HUES64 (cell line): Measurements from ENCODE around the gene LRP1.

Experiments
- H3K27ac ChIP-seq: 2 replicates; pipeline ENCODE4 v1.7.0; 2013; ENCODE audit warnings: low read depth, low read length, inconsistent platforms
- H3K27me3 ChIP-seq: 2 replicates; pipeline ENCODE4 v1.6.1; 2013; ENCODE audit warnings: mild to moderate bottlenecking, low read length; ENCODE audit not compliant: insufficient read depth
- H3K36me3 ChIP-seq: 2 replicates; pipeline ENCODE4 v1.6.1; 2013; ENCODE audit warnings: mild to moderate bottlenecking, low read length; ENCODE audit not compliant: insufficient read depth
- H3K4me1 ChIP-seq: 2 replicates; pipeline ENCODE4 v1.6.1; 2013; ENCODE audit warnings: mild to moderate bottlenecking, low read length, moderate library complexity; ENCODE audit not compliant: insufficient read depth
- H3K4me3 ChIP-seq: 2 replicates; pipeline ENCODE4 v1.5.1; 2013; ENCODE audit warnings: mild to moderate bottlenecking, low read length, moderate library complexity
- H3K9ac ChIP-seq: 2 replicates; pipeline ENCODE4 v1.6.1; 2013; ENCODE audit warnings: mild to moderate bottlenecking, low read depth, low read length
- H3K9me3 ChIP-seq: 2 replicates; pipeline ENCODE4 v1.6.1; 2013; ENCODE audit warnings: low read depth, low read length; ENCODE audit not compliant: insufficient read depth
- WGBS: fragments of 150-250, 120-280 bp; methylation state at CpG from one replicate; pipeline ENCODE4 v1.1.7; 2013; ENCODE audit warnings: missing lambda C conversion rate; 5-methylcytosine and 5-hydroxymethylcytosine counted together

The LRP1 gene

DNA sequence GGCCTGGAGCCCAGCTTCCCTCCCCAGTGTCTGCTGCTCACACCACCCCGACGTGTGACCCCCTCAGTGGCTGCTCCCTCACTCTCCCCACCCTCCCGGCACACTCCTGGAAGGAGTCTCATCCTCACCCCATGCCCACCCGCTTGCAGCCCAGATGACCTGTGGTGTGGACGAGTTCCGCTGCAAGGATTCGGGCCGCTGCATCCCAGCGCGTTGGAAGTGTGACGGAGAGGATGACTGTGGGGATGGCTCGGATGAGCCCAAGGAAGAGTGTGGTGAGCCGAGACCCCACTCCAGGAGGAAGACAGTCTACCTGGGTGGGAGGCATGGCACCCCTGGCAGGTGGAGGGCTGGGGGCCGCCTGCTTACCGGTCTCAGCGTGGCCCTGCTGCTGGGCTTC lies 73.3 kb downstream of the LRP1 start:
- H3K36me3 ChIP-seq: peaks cover 98% of the 10 kb centered on the region
- no peaks in the 10 kb centered on the region for H3K4me1 ChIP-seq
- H3K9ac ChIP-seq: no peak overlapping the region
- no peak overlapping the region for H3K4me3 ChIP-seq
- H3K27me3 ChIP-seq: no peaks in the 10 kb centered on the region
- H3K9me3 ChIP-seq: no peaks in the 10 kb centered on the region
- H3K27ac ChIP-seq: no peak overlapping the region
- WGBS: 97% methylated on average over 16 of the region's 16 CpGs

DNA sequence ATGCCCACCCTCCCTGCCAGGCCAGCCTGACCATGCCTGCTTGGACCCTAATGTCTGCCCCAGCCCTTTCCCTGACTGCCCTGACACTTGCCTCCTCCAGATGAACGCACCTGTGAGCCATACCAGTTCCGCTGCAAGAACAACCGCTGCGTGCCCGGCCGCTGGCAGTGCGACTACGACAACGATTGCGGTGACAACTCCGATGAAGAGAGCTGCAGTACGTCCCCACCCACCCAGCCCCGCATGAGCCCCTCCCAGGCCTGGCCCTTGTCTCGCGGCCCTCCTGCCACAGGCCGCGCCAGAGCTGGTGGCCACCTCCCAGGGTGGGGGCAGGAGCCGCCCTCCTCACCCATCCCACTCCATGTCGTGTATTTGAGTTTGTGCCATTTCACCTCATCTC lies 74.0 kb downstream of the LRP1 start:
- Histone ChIP-seq H3K9ac (no peak overlapping the region), H3K27me3 (no peaks in the 10 kb centered on the region), H3K27ac (no peak overlapping the region), H3K9me3 (no peaks in the 10 kb centered on the region), H3K4me3 (no peak overlapping the region), H3K4me1 (no peaks in the 10 kb centered on the region), H3K36me3 (peaks cover 94% of the 10 kb centered on the region)
- WGBS: 95% methylated on average over 19 of the region's 19 CpGs

DNA sequence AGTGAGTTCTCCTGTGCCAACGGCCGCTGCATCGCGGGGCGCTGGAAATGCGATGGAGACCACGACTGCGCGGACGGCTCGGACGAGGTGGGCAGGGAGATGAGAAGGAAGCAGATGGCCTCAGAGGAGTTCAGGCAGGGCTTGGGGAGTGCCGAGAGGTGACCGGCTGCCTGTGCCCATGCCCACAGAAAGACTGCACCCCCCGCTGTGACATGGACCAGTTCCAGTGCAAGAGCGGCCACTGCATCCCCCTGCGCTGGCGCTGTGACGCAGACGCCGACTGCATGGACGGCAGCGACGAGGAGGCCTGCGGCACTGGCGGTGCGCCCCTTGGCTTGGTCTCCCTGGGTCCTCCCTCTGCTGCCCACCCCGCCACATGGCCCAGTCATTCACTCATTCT lies 74.9 kb downstream of the LRP1 start:
- H3K27ac ChIP-seq: no peak overlapping the region
- no peaks in the 10 kb centered on the region for H3K9me3 ChIP-seq
- no peaks in the 10 kb centered on the region for H3K4me1 ChIP-seq
- H3K9ac ChIP-seq: no peak overlapping the region
- H3K4me3 ChIP-seq: no peak overlapping the region
- 98% methylated on average over 28 of the region's 28 CpGs for WGBS
- H3K36me3 ChIP-seq: peaks cover 94% of the 10 kb centered on the region
- H3K27me3 ChIP-seq: no peaks in the 10 kb centered on the region

DNA sequence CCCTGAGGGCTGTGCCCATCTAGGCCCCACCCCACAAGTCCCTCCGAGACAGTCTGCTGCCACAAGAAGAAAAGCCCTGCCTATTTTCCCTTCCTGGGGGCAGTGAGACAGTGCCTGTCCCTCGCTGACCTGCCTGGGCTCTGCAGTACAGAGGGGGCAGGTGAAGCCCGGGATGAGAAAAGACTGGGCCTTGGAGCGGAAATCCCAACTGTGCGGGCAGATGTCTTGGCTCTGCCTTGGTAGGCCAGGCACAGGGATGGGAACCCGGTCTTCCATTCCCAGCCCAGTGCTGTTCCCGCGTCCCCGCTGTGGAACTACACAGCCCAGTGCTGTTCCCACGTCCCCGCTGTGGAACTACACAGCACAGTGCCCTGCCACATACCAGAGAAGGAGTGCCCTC lies 75.5 kb downstream of the LRP1 start:
- H3K9me3 ChIP-seq: no peaks in the 10 kb centered on the region
- H3K27me3 ChIP-seq: no peaks in the 10 kb centered on the region
- peaks cover 92% of the 10 kb centered on the region for H3K36me3 ChIP-seq
- H3K4me3 ChIP-seq: no peak overlapping the region
- WGBS: 87% methylated on average over 11 of the region's 11 CpGs
- H3K4me1 ChIP-seq: no peaks in the 10 kb centered on the region
- no peak overlapping the region for H3K9ac ChIP-seq
- H3K27ac ChIP-seq: no peak overlapping the region

DNA sequence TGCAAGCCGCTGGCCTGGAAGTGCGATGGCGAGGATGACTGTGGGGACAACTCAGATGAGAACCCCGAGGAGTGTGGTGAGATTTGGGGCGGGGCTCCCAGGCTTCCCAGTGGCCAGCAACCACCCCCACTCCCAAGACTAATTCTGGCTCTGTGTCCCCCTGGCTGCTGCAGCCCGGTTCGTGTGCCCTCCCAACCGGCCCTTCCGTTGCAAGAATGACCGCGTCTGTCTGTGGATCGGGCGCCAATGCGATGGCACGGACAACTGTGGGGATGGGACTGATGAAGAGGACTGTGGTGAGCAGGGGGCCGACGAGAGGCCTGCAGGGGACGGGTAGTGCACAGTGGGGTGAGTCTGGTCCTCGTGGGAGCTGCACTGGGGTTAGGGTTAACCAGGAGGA lies 76.2 kb downstream of the LRP1 start:
- Histone ChIP-seq H3K27me3 (no peaks in the 10 kb centered on the region), H3K9me3 (no peaks in the 10 kb centered on the region), H3K36me3 (peaks cover 92% of the 10 kb centered on the region), H3K4me3 (no peak overlapping the region), H3K9ac (no peak overlapping the region), H3K27ac (no peak overlapping the region), H3K4me1 (no peaks in the 10 kb centered on the region)
- 94% methylated on average over 19 of the region's 19 CpGs for WGBS

DNA sequence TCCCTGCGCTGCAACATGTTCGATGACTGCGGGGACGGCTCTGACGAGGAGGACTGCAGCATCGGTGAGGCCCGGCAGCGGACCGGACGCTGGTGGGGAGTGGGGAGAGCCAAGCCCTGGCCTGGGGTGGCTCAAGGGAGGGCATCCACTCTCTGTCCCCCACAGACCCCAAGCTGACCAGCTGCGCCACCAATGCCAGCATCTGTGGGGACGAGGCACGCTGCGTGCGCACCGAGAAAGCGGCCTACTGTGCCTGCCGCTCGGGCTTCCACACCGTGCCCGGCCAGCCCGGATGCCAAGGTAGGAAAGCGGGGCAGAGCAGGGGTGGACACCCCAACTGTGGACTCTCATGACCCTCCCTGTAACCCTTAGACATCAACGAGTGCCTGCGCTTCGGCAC lies 76.9 kb downstream of the LRP1 start:
- H3K27ac ChIP-seq: no peak overlapping the region
- no peaks in the 10 kb centered on the region for H3K9me3 ChIP-seq
- no peaks in the 10 kb centered on the region for H3K4me1 ChIP-seq
- no peak overlapping the region for H3K9ac ChIP-seq
- H3K4me3 ChIP-seq: no peak overlapping the region
- WGBS: 97% methylated on average over 26 of the region's 26 CpGs
- peaks cover 93% of the 10 kb centered on the region for H3K36me3 ChIP-seq
- H3K27me3 ChIP-seq: no peaks in the 10 kb centered on the region

DNA sequence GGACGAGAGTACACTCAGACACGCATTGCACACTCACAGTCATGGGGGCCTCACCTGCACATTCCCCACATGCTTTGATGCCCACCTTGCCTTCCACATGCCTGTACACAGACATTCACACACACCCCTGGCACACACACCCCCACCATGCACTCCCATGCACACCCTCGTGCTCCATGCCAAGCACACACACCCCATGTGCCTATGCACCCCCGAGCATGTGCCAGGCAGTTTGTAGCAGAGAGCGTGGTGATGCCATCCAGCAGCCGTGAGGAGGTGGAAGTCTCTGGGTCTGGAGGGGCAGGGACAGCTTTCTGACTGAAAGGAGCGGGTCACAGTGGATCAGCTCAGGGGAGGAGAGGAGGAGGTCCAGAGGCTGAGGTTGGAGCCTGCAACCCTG lies 77.6 kb downstream of the LRP1 start:
- Histone ChIP-seq H3K27ac (no peak overlapping the region), H3K27me3 (no peaks in the 10 kb centered on the region), H3K9me3 (no peaks in the 10 kb centered on the region), H3K4me1 (no peaks in the 10 kb centered on the region), H3K4me3 (no peak overlapping the region), H3K9ac (no peak overlapping the region; the same call in 1 of the 2 replicates), H3K36me3 (peaks cover 93% of the 10 kb centered on the region)
- WGBS: 95% methylated on average over 7 of the region's 7 CpGs

DNA sequence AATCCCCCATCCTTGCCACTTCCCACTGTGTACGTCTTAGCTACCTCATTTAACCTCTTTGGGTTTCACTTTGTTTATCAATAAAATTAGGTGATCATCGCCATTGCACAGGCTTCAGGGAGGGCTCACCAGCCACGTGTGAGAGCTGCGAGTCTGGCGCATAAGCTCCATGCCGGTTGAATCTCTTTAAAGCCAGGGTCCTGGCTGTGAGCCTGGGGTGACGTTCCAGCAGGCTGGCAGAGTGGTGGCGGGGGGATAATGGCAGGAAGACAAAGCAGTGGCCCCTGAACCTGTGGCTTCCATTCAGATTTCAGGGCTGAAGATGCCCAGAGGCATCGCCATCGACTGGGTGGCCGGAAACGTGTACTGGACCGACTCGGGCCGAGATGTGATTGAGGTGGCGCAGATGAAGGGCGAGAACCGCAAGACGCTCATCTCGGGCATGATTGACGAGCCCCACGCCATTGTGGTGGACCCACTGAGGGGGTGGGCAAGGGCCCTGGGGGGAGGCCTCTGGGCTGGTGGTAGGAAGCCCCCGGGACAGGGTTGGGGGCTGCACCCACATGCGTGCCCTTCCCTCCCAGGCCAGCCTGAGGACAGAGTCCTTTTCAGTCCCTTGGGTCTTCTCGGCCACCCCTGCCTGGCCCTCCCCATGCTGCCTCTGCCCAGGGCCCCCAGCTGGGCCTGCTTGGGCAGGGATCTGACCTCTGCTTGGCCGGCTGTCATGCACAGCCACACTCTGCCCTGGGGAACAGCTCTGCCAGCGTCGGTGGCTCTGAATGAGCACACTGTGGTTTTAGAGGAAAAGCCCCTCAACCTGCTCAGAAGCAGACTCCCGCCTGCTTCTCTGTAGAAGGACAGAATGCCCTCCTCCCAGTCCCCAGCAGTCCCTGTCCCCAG lies 79.7 kb downstream of the LRP1 start:
- no peak overlapping the region for H3K9ac ChIP-seq
- peaks cover 85% of the 10 kb centered on the region for H3K36me3 ChIP-seq
- H3K27me3 ChIP-seq: no peaks in the 10 kb centered on the region
- 0 out of 2 replicates have a peak, but pooled peaks cover 3% of the 10 kb centered on the region for H3K4me1 ChIP-seq
- H3K9me3 ChIP-seq: no peaks in the 10 kb centered on the region
- WGBS: 96% methylated on average over 29 of the region's 29 CpGs
- no peak overlapping the region for H3K4me3 ChIP-seq
- H3K27ac ChIP-seq: no peak overlapping the region

DNA sequence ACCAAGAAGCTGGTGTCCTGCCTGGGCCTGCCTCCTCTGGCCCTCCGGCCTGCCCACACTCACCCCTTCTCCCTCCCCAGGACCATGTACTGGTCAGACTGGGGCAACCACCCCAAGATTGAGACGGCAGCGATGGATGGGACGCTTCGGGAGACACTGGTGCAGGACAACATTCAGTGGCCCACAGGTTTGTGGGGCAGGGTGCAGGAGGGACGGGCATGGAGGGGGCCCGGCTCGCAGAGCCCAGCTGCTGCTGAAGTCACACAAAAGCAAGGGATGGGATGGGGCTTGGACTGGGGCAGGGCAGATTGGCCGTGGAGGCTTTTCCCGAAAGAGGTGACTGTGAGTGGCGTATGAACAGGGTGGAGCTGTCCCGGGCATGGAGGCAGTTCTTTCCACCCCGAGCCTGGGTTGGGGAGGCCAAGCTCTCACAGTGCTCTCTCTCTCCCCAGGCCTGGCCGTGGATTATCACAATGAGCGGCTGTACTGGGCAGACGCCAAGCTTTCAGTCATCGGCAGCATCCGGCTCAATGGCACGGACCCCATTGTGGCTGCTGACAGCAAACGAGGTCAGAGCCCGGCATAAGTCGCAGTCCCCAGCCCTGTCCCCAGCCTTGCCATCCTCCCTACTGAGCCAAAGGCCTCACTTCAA lies 80.5 kb downstream of the LRP1 start:
- WGBS: 92% methylated on average over 22 of the region's 22 CpGs
- Histone ChIP-seq H3K27ac (no peak overlapping the region), H3K4me3 (no peak overlapping the region), H3K4me1 (peaks cover 8% of the 10 kb centered on the region), H3K9ac (no peak overlapping the region), H3K27me3 (peaks cover 4% of the 10 kb centered on the region), H3K9me3 (no peaks in the 10 kb centered on the region), H3K36me3 (peaks cover 77% of the 10 kb centered on the region)

DNA sequence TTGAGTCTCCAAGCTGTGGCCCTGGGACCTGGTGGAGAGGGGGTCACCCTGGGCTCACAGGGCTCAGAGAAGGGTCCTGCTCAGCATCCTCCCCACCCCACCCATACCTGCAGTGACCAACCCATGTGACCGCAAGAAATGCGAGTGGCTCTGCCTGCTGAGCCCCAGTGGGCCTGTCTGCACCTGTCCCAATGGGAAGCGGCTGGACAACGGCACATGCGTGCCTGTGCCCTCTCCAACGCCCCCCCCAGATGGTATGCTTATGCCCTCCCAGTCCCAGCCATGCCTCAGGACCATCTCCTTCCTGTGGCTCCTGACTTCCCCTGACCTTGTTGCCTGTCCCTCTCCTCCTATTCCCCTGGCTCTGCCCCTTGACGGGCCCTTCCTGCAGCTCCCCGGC lies 81.6 kb downstream of the LRP1 start:
- H3K9ac ChIP-seq: no peak overlapping the region

DNA sequence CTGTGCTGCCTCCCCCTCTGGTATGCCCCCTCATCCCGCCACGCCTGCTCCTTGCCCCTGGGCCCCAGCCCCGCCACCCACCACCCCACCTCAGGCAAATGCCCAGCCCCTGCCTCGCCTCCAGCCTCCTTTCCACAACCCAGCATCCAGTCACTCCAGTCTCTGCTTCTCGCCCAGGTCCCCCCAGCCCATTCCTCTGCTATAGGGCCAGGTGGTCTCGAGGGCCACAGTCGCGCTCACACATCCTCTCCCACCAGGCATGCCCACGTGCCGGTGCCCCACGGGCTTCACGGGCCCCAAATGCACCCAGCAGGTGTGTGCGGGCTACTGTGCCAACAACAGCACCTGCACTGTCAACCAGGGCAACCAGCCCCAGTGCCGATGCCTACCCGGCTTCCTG lies 82.2 kb downstream of the LRP1 start:
- H3K4me3 ChIP-seq: no peak overlapping the region
- H3K4me1 ChIP-seq: peaks cover 13% of the 10 kb centered on the region
- peaks cover 21% of the 10 kb centered on the region for H3K27me3 ChIP-seq
- WGBS: 96% methylated on average over 15 of the region's 15 CpGs
- H3K9me3 ChIP-seq: no peaks in the 10 kb centered on the region
- no peak overlapping the region for H3K27ac ChIP-seq
- H3K9ac ChIP-seq: no peak overlapping the region
- peaks cover 60% of the 10 kb centered on the region for H3K36me3 ChIP-seq

More for the DNA sequence above, 81.6 kb downstream of the LRP1 start:
- Histone ChIP-seq H3K36me3 (peaks cover 66% of the 10 kb centered on the region), H3K27ac (no peak overlapping the region), H3K27me3 (peaks cover 16% of the 10 kb centered on the region), H3K4me3 (no peak overlapping the region), H3K9me3 (no peaks in the 10 kb centered on the region), H3K4me1 (peaks cover 13% of the 10 kb centered on the region)
- 95% methylated on average over 8 of the region's 8 CpGs for WGBS
